Gastroesophageal sphincter (tissue), 3 donors: Measurements from ENCODE around the gene ZNF225.

Source experiments
- POLR2A ChIP-seq, 2 donors: fragments of 450-650 bp; IDR thresholded peaks; one replicate each; pipeline ENCODE4 v1.6.1; 2017; ENCODE audit warnings: antibody characterized with exemption in 2 of 2, mild to moderate bottlenecking in 2 of 2, moderate library complexity in 1 of 2
- POLR2AphosphoS5 ChIP-seq: sonication (generic); formaldehyde crosslinking; IDR thresholded peaks from one replicate; pipeline ENCODE4 v1.6.1; 2017; ENCODE audit warnings: antibody characterized with exemption
- TF ChIP-seq, protein P1 (sequence below), 4 experiments: fragments of 200-600 bp in 2 of 4; fragments of 450-650 bp in 2 of 4; sonication (generic) in 1 of 4; IDR thresholded peaks; one replicate each; pipeline ENCODE4 v1.5.1; 2017 to 2019; ENCODE audit warnings: antibody characterized with exemption in 4 of 4, mild to moderate bottlenecking in 2 of 4, moderate library complexity in 2 of 4

DNA sequence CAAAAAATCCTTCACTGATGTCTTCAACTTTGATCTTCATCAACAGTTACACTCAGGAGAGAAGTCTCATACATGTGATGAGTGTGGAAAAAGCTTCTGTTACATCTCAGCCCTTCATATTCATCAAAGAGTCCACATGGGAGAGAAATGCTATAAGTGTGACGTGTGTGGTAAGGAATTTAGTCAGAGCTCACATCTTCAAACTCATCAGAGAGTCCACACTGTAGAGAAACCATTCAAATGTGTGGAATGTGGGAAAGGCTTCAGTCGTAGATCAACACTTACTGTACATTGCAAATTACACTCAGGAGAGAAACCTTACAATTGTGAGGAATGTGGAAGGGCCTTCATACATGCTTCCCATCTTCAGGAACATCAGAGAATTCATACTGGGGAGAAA is 43.3 kb downstream of the ZNF225 start:
- no peak for TF ChIP-seq POLR2A (IDR thresholded peaks at IDR 0.05)
- TF ChIP-seq, protein P1, sequence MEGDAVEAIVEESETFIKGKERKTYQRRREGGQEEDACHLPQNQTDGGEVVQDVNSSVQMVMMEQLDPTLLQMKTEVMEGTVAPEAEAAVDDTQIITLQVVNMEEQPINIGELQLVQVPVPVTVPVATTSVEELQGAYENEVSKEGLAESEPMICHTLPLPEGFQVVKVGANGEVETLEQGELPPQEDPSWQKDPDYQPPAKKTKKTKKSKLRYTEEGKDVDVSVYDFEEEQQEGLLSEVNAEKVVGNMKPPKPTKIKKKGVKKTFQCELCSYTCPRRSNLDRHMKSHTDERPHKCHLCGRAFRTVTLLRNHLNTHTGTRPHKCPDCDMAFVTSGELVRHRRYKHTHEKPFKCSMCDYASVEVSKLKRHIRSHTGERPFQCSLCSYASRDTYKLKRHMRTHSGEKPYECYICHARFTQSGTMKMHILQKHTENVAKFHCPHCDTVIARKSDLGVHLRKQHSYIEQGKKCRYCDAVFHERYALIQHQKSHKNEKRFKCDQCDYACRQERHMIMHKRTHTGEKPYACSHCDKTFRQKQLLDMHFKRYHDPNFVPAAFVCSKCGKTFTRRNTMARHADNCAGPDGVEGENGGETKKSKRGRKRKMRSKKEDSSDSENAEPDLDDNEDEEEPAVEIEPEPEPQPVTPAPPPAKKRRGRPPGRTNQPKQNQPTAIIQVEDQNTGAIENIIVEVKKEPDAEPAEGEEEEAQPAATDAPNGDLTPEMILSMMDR (IDR thresholded peaks at IDR 0.05): no peak
- no peak for TF ChIP-seq POLR2AphosphoS5
